Measurements from ENCODE around the gene DNAJC16.
A peak's percentile ranks its signal among the peaks of the same experiment; 100 is the strongest.

DNAJC16 gene

DNA sequence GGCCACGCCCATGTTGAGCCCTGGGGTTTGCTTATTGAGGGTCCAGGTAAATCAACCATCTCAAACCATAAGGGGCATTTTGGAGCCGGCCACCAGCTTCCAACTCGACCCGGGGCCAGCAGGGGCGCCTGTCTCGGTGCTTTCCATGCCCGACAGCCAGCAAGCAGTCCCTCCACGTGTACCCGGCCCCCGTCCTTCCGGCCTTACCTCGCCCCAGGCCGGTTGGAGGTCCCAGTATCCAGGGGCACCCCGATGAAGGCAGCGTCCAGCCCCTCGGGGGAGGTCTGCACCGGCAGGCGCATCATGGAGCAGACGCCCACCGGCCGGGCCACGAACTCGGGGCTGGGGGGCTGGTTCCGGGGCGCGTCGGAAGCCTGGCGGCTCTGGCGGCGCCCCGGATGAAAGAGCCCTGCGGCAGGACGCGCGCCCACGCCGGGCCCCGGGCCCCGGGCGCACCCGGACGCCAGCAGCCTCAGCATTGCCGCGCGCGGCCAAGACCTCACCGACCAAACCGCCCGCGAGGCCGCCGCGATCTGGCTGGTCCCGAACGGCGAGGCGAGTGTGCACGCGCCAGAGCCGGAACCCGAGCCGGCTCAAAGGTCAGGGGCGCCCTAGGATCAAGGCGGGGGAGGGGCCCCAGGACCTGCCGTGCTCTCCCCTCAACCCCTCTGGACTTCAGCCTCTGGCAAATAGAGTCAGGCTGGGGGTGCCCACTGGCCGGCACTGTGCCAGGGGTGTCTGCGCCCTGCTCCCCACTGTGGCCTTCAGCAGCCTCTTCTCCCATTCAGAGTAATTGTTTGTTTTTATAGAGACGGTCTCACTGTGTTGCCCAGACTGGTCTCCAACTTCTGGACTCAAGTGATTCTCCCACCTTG, 58.1 kb downstream of the DNAJC16 start, which contains the start of gene AGMAT:
TSS of gene AGMAT (minus strand) at position 563 of the 875 bp plus-strand sequence. CDS start at position 479, 84 bp downstream.
- no peak for TF ChIP-seq NFIC (IDR thresholded peaks at IDR 0.05)
- TF ChIP-seq CEBPB (IDR thresholded peaks at IDR 0.05) = no peak
- TF ChIP-seq YY1 (IDR thresholded peaks at IDR 0.05; ENCODE audit: low read depth) = no peak
- TF ChIP-seq, protein P1, sequence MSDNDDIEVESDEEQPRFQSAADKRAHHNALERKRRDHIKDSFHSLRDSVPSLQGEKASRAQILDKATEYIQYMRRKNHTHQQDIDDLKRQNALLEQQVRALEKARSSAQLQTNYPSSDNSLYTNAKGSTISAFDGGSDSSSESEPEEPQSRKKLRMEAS (IDR thresholded peaks at IDR 0.05) = peak; percentile 76

DNA sequence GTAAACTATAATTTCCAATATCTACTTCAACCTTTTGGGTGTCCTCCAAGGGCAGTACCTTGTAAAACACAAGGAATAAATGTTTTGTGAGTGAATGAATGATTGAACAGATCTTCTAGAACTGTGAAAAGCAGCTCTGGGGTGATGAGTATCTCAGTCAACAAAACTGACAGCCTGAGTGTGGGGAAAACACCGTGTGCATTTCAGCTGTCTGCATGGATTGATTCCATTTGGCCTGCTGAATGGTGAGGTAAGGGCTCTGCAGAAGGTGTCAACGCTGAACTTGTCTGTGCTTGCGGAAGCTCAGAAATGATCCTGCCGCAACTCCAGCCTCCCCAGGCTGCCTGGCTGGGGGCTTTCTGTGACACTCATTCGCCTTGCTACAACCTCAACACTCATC, 65.6 kb downstream of the DNAJC16 start:
- no peak for TF ChIP-seq EGR1 (IDR thresholded peaks at IDR 0.05)
- TF ChIP-seq RAD21 (IDR thresholded peaks at IDR 0.05; ENCODE audit: low read depth) = no peak
- TF ChIP-seq TEAD4 (IDR thresholded peaks at IDR 0.05) = no peak
- no peak for TF ChIP-seq NFIC (IDR thresholded peaks at IDR 0.05)
- no peak for TF ChIP-seq CEBPB (IDR thresholded peaks at IDR 0.05)

DNA sequence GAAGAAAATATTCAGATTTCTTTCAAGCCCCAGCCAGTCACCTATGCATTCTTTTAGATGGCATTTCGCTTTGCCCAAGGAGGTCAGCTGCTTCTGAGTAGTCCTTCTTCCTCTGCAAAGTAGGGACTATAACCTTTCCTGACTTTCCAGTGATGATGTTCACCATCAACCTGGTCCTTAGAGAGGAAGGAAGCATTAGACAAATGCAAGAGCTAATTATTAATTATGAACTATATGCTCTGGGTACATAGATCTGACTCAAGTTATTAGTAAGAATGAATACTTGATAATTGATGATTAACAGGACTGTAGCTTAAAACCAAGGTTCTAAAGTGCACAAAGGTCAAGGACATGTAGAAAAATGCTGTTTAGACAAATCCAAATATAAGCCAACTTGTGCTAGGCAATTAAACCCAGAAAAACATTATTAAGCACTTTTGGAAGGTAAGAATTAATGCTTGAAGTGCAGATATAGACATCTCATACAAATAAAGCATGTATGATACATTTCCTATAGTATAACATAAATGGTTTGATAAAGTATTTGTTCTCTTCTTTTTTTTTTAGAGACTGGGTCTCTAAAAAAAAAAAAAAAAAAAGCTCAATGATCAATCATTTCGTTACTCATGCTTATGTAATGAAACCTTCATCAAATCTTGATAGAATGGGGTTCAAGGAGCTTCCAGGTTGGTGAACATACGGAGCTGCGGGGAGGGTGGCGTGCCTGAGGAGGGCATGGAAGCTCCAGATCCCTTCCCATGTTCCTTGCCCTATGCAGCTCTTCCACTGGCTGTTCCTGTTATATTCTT, 69.4 kb downstream of the DNAJC16 start:
- TF ChIP-seq TCF12 (IDR thresholded peaks at IDR 0.05; ENCODE audit: low read depth) (no peak), EGR1 (IDR thresholded peaks at IDR 0.05) (no peak), CREB1 (IDR thresholded peaks at IDR 0.05; ENCODE audit: low read depth) (no peak), FOXM1 (IDR thresholded peaks at IDR 0.05; ENCODE audit: borderline replicate concordance, low read depth) (no peak), NFIC (IDR thresholded peaks at IDR 0.05) (no peak), YY1 (IDR thresholded peaks at IDR 0.05; ENCODE audit: low read depth) (no peak), TEAD4 (IDR thresholded peaks at IDR 0.05) (no peak), RAD21 (IDR thresholded peaks at IDR 0.05; ENCODE audit: low read depth) (no peak), TAF1 (IDR thresholded peaks at IDR 0.05; ENCODE audit: low read depth) (no peak), EP300 (IDR thresholded peaks at IDR 0.05; ENCODE audit: borderline replicate concordance) (no peak), CEBPB (IDR thresholded peaks at IDR 0.05) (no peak), ZBTB7A (IDR thresholded peaks at IDR 0.05; ENCODE audit: low read depth) (no peak)
- TF ChIP-seq, protein P1 (IDR thresholded peaks at IDR 0.05) = no peak
- TF ChIP-seq, protein P2, sequence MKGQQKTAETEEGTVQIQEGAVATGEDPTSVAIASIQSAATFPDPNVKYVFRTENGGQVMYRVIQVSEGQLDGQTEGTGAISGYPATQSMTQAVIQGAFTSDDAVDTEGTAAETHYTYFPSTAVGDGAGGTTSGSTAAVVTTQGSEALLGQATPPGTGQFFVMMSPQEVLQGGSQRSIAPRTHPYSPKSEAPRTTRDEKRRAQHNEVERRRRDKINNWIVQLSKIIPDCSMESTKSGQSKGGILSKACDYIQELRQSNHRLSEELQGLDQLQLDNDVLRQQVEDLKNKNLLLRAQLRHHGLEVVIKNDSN (IDR thresholded peaks at IDR 0.05) = no peak
- TF ChIP-seq, protein P3, sequence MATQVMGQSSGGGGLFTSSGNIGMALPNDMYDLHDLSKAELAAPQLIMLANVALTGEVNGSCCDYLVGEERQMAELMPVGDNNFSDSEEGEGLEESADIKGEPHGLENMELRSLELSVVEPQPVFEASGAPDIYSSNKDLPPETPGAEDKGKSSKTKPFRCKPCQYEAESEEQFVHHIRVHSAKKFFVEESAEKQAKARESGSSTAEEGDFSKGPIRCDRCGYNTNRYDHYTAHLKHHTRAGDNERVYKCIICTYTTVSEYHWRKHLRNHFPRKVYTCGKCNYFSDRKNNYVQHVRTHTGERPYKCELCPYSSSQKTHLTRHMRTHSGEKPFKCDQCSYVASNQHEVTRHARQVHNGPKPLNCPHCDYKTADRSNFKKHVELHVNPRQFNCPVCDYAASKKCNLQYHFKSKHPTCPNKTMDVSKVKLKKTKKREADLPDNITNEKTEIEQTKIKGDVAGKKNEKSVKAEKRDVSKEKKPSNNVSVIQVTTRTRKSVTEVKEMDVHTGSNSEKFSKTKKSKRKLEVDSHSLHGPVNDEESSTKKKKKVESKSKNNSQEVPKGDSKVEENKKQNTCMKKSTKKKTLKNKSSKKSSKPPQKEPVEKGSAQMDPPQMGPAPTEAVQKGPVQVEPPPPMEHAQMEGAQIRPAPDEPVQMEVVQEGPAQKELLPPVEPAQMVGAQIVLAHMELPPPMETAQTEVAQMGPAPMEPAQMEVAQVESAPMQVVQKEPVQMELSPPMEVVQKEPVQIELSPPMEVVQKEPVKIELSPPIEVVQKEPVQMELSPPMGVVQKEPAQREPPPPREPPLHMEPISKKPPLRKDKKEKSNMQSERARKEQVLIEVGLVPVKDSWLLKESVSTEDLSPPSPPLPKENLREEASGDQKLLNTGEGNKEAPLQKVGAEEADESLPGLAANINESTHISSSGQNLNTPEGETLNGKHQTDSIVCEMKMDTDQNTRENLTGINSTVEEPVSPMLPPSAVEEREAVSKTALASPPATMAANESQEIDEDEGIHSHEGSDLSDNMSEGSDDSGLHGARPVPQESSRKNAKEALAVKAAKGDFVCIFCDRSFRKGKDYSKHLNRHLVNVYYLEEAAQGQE (IDR thresholded peaks at IDR 0.05; ENCODE audit: low read depth) = no peak

DNA sequence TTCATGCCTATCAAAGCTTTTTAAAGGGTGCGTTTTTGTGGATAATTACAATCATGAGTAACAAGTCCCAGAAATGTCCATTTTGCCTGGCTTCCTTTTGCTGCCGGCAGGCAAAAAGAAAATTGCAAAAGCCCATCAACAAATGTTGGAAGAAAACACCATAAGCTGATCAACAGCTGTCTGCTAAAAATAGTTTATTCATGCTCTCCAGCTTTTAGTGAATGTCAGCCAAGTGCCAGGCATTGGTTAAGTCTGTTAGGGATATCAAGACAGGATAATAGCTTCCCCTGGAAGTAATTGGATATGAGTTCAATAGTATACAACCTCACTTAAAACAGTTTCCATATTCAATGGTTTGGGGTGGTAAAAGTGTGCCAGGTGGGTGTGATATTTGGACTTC, 71.8 kb downstream of the DNAJC16 start:
- TF ChIP-seq EP300 (IDR thresholded peaks at IDR 0.05; ENCODE audit: borderline replicate concordance) = no peak
- TF ChIP-seq NFIC (IDR thresholded peaks at IDR 0.05) = no peak
- no peak for TF ChIP-seq FOXM1 (IDR thresholded peaks at IDR 0.05; ENCODE audit: borderline replicate concordance, low read depth)
- TF ChIP-seq, protein P3 (IDR thresholded peaks at IDR 0.05; ENCODE audit: low read depth) = no peak
- TF ChIP-seq TEAD4 (IDR thresholded peaks at IDR 0.05) = no peak

DNA sequence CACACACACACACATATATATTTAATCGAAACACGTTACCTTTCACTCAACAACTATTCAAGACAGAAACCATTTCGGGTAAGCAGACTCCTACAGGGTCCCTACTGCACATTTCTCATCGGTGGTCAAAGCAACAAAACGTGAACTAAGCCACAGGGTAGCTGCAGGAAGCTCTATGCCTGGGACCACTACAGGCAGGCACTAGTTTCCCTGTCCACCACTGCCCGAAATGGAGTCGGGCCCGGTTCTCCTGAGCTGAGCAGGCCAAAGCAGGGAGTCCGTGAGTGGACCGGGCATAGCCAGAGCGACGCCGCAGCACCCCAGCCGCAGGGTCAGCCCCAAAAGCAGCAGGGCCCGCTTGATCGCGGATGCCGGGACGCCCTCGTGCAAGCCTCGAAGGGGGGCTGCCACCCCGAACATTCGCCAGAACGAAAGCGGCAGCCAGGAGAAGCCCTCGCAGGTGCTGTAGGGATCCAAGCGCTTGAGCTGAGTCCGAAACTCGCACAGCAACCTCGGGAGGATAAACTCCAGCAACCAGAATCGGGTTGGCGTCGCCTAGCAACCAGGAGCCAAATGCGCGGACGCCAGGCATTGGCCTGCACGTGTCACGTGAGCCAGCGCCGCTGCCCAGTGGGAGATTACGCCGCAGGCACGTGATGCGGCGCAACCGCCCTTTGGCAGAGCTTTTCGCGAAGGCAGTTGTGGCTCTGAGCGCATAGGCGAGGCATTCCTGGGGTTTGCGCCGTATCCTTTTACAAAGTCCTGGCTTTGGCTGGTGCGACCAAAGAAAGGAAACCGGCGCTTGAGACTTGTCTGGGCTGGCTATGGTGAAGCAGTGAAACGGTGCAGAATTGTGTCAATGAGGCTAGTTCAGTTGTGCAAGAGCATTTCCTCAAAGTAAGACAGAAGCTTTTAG, 76.7 kb downstream of the DNAJC16 start:
- TF ChIP-seq, protein P2 (IDR thresholded peaks at IDR 0.05) = peak; percentile 100
- TF ChIP-seq EGR1 (IDR thresholded peaks at IDR 0.05) (no peak), TCF12 (IDR thresholded peaks at IDR 0.05; ENCODE audit: low read depth) (peak; percentile 68), TEAD4 (IDR thresholded peaks at IDR 0.05) (peak; percentile 52), YY1 (IDR thresholded peaks at IDR 0.05; ENCODE audit: low read depth) (no peak), CREB1 (IDR thresholded peaks at IDR 0.05; ENCODE audit: low read depth) (no peak), CEBPB (IDR thresholded peaks at IDR 0.05) (peak; percentile 66), TAF1 (IDR thresholded peaks at IDR 0.05; ENCODE audit: low read depth) (peak; percentile 66), NFIC (IDR thresholded peaks at IDR 0.05) (peak; percentile 43; the same call in 1 of the 2 replicates)
- TF ChIP-seq, protein P1 (IDR thresholded peaks at IDR 0.05) = peak; percentile 100

Data from Ishikawa (cell line).